LoVo (cell line): ENCODE data around the gene KRT38.

Experiments
- DNase-seq: peaks from one replicate; pipeline ENCODE4 v3.0.0-alpha.2; 2016; ENCODE audit warnings: low spot score

Gene KRT38

DNA sequence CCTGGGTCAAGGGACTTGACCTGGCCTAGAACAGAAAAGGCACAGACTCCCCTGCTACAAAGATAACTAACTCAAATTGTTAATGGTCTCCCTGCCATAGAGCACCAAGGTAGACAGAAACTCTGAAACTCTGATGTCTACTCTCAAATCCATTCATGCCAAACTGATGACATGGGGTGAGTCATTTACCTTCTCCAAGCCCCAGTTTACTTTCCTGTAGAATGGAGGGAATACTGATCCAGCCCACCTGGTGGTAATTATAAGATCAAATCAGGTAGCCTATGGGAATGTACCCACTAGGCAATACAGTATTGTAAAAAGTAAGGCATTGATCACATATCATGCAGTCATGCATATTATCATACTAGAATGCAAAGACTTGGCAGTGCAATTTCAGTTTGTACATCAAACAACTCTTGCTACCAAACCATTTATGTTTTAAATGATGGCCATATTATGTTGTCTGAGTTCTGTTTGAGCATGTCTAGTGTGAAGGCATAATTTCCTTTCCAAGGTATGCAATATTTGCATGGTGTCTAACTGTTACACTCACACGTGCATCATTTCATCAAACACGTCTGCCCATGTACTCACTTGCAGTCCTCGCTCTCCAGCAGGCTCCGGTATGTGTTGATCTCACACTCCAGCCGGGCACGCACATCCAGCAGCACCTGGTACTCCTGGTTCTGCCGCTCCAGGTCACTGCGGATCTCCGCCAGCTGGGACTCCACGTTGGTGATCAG is 46.4 kb downstream of the KRT38 start:
- DNase-seq = no peak

DNA sequence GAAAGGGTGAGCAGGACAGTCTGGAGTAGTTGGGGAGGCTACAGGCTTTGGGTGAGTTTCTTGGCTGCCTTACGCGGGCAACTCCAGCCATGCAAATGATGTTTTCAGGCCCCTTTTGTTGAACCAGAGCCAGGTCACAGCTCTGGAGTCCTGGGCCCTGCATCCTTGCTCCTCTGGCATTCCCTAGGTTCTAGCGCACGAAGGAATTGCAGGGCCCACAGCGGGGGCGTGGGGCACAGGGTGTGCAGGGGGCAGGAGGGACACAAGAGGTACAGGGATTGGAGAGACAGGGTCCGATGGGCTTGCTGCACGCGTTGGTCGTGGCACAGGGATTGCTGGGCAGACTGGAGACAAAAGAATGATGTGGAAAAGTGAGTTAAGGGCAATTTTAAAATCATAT is 47.0 kb downstream of the KRT38 start:
- DNase-seq = no peak

DNA sequence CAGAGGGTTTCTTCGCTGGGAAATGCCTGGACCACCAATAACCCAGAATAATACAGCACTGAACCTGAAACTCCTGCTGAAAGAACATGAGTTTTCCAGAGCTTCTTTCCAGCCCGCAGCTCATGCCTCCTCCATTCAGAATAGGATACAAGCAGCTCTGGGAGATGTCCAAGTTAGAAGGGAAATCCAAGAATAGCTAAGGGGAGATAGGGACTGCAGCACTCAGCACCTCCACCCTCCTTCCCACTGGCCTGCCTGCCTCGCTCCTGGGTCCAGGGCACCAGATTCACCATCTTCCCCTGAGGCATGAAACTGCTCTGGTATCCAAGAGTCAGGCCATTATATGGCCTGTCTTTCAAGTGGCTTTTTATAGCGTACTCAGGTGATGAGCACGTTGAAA is 47.5 kb downstream of the KRT38 start:
- no peak for DNase-seq

DNA sequence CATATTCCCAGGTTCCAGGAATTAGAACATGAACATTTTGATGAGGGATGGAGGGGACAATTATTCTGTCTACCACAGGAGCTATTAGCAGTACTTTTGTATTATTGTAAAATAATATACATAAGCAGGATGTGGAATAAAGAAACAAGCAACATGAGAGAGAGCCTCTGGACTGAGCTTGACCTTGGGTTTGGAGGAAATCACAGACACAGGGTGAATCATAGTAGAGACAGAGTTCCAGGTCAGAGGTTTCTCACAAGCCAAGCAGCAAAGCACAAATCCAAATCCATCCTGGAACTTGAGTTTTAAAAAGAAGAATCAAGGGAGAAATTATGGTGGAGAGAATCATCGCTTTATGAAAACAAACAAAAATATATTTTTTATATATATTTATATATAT is 48.5 kb downstream of the KRT38 start:
- DNase-seq = no peak

DNA sequence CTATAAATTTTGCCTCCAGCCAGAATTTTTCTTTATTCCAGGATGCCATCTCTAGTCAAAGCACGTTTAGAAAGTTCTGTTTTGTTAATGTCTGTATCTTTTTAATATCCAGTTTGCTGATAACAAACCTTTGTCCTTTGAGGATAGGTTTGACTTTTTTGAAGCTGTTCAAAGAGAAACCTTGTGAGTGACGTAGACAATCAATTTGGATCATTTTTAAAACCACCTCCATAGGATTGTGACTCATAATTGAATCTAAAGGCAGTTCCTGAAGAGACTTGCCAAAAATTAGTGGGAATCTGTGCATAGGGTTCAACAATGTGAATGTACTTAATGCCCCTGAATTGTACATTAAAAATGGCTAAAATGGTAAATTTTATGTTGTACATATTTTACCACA is 49.2 kb downstream of the KRT38 start:
- DNase-seq = no peak

DNA sequence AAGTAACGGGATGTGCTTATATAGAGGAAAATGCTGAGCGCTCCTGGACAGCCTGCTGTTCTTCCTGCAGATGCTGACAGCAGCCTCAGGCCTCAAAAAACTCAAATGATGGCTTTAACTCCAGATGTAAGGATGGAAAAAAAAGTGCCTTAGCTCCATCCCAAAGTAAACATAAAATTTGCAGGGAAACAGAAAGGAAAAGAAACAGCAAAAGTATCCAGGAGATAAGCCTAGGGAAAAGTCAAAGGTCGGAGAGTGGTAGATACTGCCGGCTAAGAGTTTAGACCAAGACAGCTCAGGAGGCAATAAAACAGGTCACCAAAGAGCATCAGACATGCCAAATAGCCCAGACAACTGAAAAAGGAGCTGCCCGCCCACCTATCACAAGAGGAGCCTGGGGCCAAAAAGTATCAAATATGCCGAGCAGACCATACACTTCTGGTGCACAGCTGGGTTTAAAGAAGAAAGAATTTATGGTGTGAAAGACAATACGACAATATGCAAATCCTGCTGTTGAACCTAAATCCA is 50.3 kb downstream of the KRT38 start:
- DNase-seq = no peak

DNA sequence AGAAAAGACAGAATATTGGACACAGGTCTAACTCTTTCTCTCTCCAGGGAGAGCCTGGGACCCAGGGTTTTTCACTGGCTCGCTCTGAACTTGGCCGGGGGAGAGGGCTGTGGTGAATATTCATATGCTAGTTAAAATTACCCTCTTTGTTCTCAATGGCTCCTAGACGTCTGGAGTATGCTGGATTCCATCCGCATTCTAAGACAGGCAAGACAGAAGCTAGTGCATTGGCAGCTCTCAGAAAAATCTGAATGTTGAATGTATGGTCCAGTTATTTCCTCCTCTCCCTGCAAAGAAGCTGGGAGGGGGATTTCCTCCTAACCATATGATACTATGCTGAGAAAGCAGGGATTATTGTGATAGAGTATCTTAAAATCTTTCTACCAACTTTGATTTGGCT is 53.1 kb downstream of the KRT38 start:
- DNase-seq = no peak

DNA sequence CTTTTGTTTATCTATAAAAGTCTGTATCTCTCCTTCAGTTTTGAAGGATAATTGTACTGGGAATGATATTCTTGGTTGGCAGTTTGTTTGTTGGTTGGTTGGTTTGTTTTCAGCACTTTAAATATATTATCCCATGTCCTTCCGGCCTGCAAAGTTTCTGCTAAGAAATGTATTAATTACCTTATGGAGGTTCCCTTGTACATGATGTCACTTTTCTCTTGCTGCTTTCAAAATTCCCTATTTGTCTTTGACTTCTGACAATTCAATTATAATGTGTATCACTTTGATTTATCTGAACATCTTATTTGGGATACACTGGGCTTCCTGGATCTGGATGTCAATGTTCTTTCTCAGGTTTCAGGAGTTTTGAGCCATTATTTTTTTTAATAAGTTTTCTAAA is 54.6 kb downstream of the KRT38 start:
- DNase-seq = no peak
